ENCODE results near the gene ARFGAP3.

Gene ARFGAP3

GRCh38 chr22:42794551-42795510 lies 62.2 kb downstream of the ARFGAP3 start:
- CTCF ChIA-PET = no interaction called here
- POLR2A ChIA-PET (ENCODE audit: low non-redundant PET) = no interaction called here
- DNase-seq (ENCODE audit: low spot score) = no peak
- TF ChIP-seq CTCF (conservative IDR thresholded peaks at IDR 0.05; ENCODE audit: low read depth) = no peak
- peak overlapping the region; percentile 29 for H3K27ac ChIP-seq

GRCh38 chr22:42793848-42794405 lies 63.1 kb downstream of the ARFGAP3 start:
- no peak for TF ChIP-seq CTCF (conservative IDR thresholded peaks at IDR 0.05; ENCODE audit: low read depth)
- ChIA-PET CTCF (no interaction called here), POLR2A (ENCODE audit: low non-redundant PET) (no interaction called here)
- peak overlapping the region; percentile 29 for H3K27ac ChIP-seq
- no peak for DNase-seq (ENCODE audit: low spot score)

- no peak overlapping the region; the same call in 1 of the 2 replicates for H3K27ac ChIP-seq
- no peak for DNase-seq (ENCODE audit: low spot score)
- TF ChIP-seq CTCF (conservative IDR thresholded peaks at IDR 0.05; ENCODE audit: low read depth) = no peak
- ChIA-PET POLR2A (ENCODE audit: low non-redundant PET) (no interaction called here), CTCF (no interaction called here)
Measured at GRCh38 chr22:42792909-42793847, 63.9 kb downstream of the ARFGAP3 start.

- POLR2A ChIA-PET (ENCODE audit: low non-redundant PET) = no interaction called here
- no peak overlapping the region for H3K27ac ChIP-seq
- CTCF ChIA-PET = no interaction called here
- no peak for DNase-seq (ENCODE audit: low spot score)
- TF ChIP-seq CTCF (conservative IDR thresholded peaks at IDR 0.05; ENCODE audit: low read depth) = no peak
Measured at GRCh38 chr22:42792453-42792908, 64.6 kb downstream of the ARFGAP3 start.

GRCh38 chr22:42791721-42792452 lies 65.2 kb downstream of the ARFGAP3 start:
- ChIA-PET POLR2A (ENCODE audit: low non-redundant PET) (no interaction called here), CTCF (no interaction called here)
- H3K27ac ChIP-seq = peak overlapping the region; percentile 64
- no peak for DNase-seq (ENCODE audit: low spot score)
- no peak for TF ChIP-seq CTCF (conservative IDR thresholded peaks at IDR 0.05; ENCODE audit: low read depth)

All from RWPE1 (cell line).